Endodermal cell (in vitro differentiated cells): ENCODE measurements around the gene ZNF511. TPM values are rescaled to one million over a fixed set of nuclear protein-coding genes. Genes with fewer than 3 reads are reported as not detected.

Experiments used
- DNase-seq: peaks from one replicate; pipeline ENCODE4 v3.0.0-alpha.2; 2017
- H3K27ac ChIP-seq: 2 replicates; pipeline ENCODE4 v1.5.1; 2013; ENCODE audit warnings: mild to moderate bottlenecking, low read depth, low read length, moderate library complexity
- H3K27me3 ChIP-seq: 2 replicates; pipeline ENCODE4 v1.6.1; 2013; ENCODE audit warnings: mild to moderate bottlenecking, low read length, moderate library complexity; ENCODE audit not compliant: insufficient read depth, control insufficient read depth, poor library complexity, severe bottlenecking
- H3K36me3 ChIP-seq: 2 replicates; pipeline ENCODE4 v1.7.0; 2013; ENCODE audit warnings: mild to moderate bottlenecking, low read length, moderate library complexity; ENCODE audit not compliant: control insufficient read depth, insufficient read depth
- H3K4me1 ChIP-seq: one replicate; pipeline ENCODE4 v1.7.0; 2013; ENCODE audit warnings: low read length; ENCODE audit not compliant: control insufficient read depth, insufficient read depth
- H3K4me3 ChIP-seq: 2 replicates; pipeline ENCODE4 v1.5.1; 2013; ENCODE audit warnings: mild to moderate bottlenecking, low read length, moderate library complexity
- H3K9ac ChIP-seq: 2 replicates; pipeline ENCODE4 v1.6.1; 2013; ENCODE audit warnings: mild to moderate bottlenecking, low read length, moderate library complexity; ENCODE audit not compliant: poor library complexity, severe bottlenecking; ENCODE audit errors: extremely low read depth
- H3K9me3 ChIP-seq: 2 replicates; pipeline ENCODE4 v1.6.1; 2013; ENCODE audit warnings: mild to moderate bottlenecking, low read length, moderate library complexity; ENCODE audit not compliant: control insufficient read depth
- H3K27ac Mint-ChIP-seq: 2 replicates; pipeline ENCODE4 v1.8.0; 2020; ENCODE audit warnings: mixed read lengths
- H3K27me3 Mint-ChIP-seq: 2 replicates; pipeline ENCODE4 v1.8.0; 2021; ENCODE audit warnings: mild to moderate bottlenecking, mixed read lengths; ENCODE audit not compliant: insufficient read depth
- H3K36me3 Mint-ChIP-seq: 2 replicates; pipeline ENCODE4 v1.8.0; 2020; ENCODE audit warnings: low read depth, mixed read lengths
- H3K4me1 Mint-ChIP-seq: 2 replicates; pipeline ENCODE4 v1.8.0; 2020; ENCODE audit warnings: mixed read lengths
- H3K4me3 Mint-ChIP-seq: 2 replicates; pipeline ENCODE4 v1.8.0; 2020; ENCODE audit warnings: mild to moderate bottlenecking, moderate library complexity, mixed read lengths
- H3K9me3 Mint-ChIP-seq: 2 replicates; pipeline ENCODE4 v1.8.0; 2020; ENCODE audit warnings: mild to moderate bottlenecking, mixed read lengths
- WGBS, 2 experiments: methylation state at CpG; one replicate each; pipeline versions ENCODE4 v1.1.5 to v1.1.7; 2013; ENCODE audit warnings: missing lambda C conversion rate in 2 of 2, mixed read lengths in 1 of 2; ENCODE audit not compliant: insufficient coverage in 1 of 2, insufficient read length in 1 of 2; 5-methylcytosine and 5-hydroxymethylcytosine counted together
- total RNA-seq, 2 donors: library from RNA; stranded (reverse); fragmentation: NEBNext Ultra II Directional in 1 of 2; extraction: Animal tissue kit (Norgen Biotek cat#: 25700) in 1 of 2; gene quantifications; 2 replicates in 1 of 2; 3 replicates in 1 of 2; pipeline ENCODE4 v1.2.1, GENCODE V29; 2021
- TF ChIP-seq, protein P1 (sequence below): fragments of 200-600 bp; sonication (generic); conservative IDR thresholded peaks from 2 replicates; pipeline ENCODE4 v1.5.0; 2021; ENCODE audit warnings: antibody characterized with exemption, mild to moderate bottlenecking

Gene ZNF511
- total RNA-seq, 2 donors from 2014 or later: 48.1 to 57.6 TPM

DNA sequence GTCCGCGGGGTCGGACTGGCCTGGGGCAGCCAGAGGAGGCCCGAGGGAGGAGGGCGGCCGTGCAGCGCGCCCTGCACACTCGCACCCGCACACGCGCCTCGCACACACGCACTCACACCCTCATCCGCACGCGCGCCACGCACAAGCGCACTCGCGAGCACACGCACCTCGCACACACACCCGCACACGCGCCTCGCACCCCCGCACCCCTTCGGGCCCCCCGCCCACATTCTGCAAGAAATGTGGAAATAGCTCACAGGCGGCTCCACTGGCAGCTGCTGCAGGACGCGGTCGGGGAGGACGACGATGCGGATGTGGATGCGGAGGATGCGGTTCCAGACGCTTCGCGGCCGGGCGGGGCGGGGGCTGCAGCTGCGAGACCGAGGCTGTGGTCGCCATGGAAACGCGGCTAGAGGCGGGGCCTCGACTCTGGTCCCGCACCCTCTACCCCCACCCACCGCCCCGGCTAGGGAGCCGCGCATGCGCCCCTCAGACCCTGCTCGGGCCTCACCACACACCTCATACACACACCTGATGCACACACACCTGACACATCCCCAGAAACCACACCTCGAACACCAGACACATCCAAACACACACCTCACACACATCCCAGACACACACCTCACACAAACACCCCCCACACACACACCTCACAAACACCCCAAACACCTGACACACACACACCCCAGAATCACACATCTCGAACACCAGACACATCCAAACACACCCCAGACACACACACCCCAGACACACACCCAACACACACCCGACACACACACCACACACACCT, 28.1 kb downstream of the ZNF511 start, which contains the start of gene CALY:
TSS of gene CALY (minus strand) at position 320 of the 793 bp plus-strand sequence. CDS start 7,907 bp downstream, outside the sequence.
- H3K4me1 Mint-ChIP-seq: no peaks in the 10 kb centered on the region
- H3K36me3 ChIP-seq: no peaks in the 10 kb centered on the region
- 41 to 46% methylated on average over 16 to 63 of the region's 63 CpGs for WGBS, 2 experiments

GRCh38 chr10:133337370-133337725, 28.6 kb downstream of the ZNF511 start:
- no peaks in the 10 kb centered on the region for H3K36me3 ChIP-seq
- Mint-ChIP-seq H3K9me3 (peaks cover 2% of the 10 kb centered on the region), H3K4me1 (no peaks in the 10 kb centered on the region), H3K36me3 (no peaks in the 10 kb centered on the region), H3K27ac (no peak overlapping the region), H3K4me3 (no peak overlapping the region), H3K27me3 (peaks cover 14% of the 10 kb centered on the region)
- 84 to 89% methylated on average over 3 of the region's 3 CpGs for WGBS, 2 experiments
- TF ChIP-seq, protein P1, sequence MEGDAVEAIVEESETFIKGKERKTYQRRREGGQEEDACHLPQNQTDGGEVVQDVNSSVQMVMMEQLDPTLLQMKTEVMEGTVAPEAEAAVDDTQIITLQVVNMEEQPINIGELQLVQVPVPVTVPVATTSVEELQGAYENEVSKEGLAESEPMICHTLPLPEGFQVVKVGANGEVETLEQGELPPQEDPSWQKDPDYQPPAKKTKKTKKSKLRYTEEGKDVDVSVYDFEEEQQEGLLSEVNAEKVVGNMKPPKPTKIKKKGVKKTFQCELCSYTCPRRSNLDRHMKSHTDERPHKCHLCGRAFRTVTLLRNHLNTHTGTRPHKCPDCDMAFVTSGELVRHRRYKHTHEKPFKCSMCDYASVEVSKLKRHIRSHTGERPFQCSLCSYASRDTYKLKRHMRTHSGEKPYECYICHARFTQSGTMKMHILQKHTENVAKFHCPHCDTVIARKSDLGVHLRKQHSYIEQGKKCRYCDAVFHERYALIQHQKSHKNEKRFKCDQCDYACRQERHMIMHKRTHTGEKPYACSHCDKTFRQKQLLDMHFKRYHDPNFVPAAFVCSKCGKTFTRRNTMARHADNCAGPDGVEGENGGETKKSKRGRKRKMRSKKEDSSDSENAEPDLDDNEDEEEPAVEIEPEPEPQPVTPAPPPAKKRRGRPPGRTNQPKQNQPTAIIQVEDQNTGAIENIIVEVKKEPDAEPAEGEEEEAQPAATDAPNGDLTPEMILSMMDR: no peak
- no peak for DNase-seq
- peaks cover 11% of the 10 kb centered on the region for H3K9me3 ChIP-seq
- H3K27ac ChIP-seq: no peak overlapping the region
- no peak overlapping the region for H3K4me3 ChIP-seq
- peaks cover 94% of the 10 kb centered on the region for H3K27me3 ChIP-seq
- no peaks in the 10 kb centered on the region for H3K4me1 ChIP-seq
- no peak overlapping the region for H3K9ac ChIP-seq

More for the DNA sequence above, 28.1 kb downstream of the ZNF511 start, which contains the start of gene CALY:
- Mint-ChIP-seq H3K9me3 (peaks cover 5% of the 10 kb centered on the region), H3K4me3 (no peak within 1 kb of the TSS), H3K36me3 (no peaks in the 10 kb centered on the region), H3K27ac (no peak within 1 kb of the TSS), H3K27me3 (peaks cover 20% of the 10 kb centered on the region)
- Histone ChIP-seq H3K9me3 (peaks cover 11% of the 10 kb centered on the region), H3K4me3 (no peak within 1 kb of the TSS), H3K9ac (no peak within 1 kb of the TSS), H3K4me1 (no peaks in the 10 kb centered on the region), H3K27ac (no peak within 1 kb of the TSS), H3K27me3 (peaks cover 96% of the 10 kb centered on the region)
- TF ChIP-seq, protein P1: no peak
- DNase-seq: peak; percentile 80

- Histone ChIP-seq H3K9me3 (peaks cover 11% of the 10 kb centered on the region), H3K4me3 (no peak overlapping the region), H3K4me1 (no peaks in the 10 kb centered on the region), H3K9ac (no peak overlapping the region), H3K27me3 (peaks cover 83% of the 10 kb centered on the region), H3K27ac (no peak overlapping the region), H3K36me3 (no peaks in the 10 kb centered on the region)
- WGBS, 2 experiments: 82 to 90% methylated on average over 6 to 10 of the region's 10 CpGs
- TF ChIP-seq, protein P1: no peak
- Mint-ChIP-seq H3K27ac (no peak overlapping the region), H3K36me3 (no peaks in the 10 kb centered on the region), H3K4me1 (no peaks in the 10 kb centered on the region), H3K9me3 (peaks cover 2% of the 10 kb centered on the region), H3K4me3 (no peak overlapping the region), H3K27me3 (peaks cover 10% of the 10 kb centered on the region)
- DNase-seq: no peak
Measured at GRCh38 chr10:133338080-133339071, 29.7 kb downstream of the ZNF511 start.
